MM.1S (cell line): ENCODE measurements around the gene NKX6-2.

Experiments used
- EZH2 ChIP-seq: fragments of 300-600 bp; sonication (generic); optimal IDR thresholded peaks from 2 replicates; pipeline ENCODE3; 2017; ENCODE audit warnings: low read depth, mild to moderate bottlenecking, antibody characterized with exemption, low read length, mixed read lengths
- EZH2phosphoT487 ChIP-seq: fragments of 300-600 bp; sonication (generic); IDR thresholded peaks from 2 replicates; pipeline ENCODE4 v1.6.1; 2018; ENCODE audit warnings: antibody characterized with exemption, low read length
- TF ChIP-seq, protein P1 (sequence below): fragments of 300-600 bp; sonication (generic); IDR thresholded peaks from 2 replicates; pipeline ENCODE4 v1.5.1; 2016; ENCODE audit warnings: antibody characterized with exemption, low read length, mixed read lengths

DNA sequence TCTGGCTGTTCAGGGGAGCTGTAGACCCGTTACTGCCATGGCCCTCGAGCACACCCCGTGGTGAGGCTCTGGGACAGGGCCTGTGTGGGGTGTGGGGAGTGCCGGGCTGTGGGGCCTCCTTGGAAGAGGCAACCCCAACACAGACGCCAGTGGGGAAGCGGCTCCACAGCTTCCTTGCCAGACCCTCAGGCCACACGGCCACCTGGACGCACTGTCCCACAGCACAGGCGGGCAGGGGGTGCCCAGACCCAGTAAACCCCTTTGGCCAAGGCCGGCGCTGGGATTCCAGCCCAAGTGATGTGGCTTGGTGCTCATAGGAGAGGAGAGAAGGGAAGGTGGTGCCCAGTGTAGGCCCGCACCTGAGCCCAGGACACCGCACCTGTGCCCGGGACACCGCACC is 12.9 kb upstream of the NKX6-2 start:
- TF ChIP-seq, protein P1, sequence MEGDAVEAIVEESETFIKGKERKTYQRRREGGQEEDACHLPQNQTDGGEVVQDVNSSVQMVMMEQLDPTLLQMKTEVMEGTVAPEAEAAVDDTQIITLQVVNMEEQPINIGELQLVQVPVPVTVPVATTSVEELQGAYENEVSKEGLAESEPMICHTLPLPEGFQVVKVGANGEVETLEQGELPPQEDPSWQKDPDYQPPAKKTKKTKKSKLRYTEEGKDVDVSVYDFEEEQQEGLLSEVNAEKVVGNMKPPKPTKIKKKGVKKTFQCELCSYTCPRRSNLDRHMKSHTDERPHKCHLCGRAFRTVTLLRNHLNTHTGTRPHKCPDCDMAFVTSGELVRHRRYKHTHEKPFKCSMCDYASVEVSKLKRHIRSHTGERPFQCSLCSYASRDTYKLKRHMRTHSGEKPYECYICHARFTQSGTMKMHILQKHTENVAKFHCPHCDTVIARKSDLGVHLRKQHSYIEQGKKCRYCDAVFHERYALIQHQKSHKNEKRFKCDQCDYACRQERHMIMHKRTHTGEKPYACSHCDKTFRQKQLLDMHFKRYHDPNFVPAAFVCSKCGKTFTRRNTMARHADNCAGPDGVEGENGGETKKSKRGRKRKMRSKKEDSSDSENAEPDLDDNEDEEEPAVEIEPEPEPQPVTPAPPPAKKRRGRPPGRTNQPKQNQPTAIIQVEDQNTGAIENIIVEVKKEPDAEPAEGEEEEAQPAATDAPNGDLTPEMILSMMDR, result no peak
- TF ChIP-seq EZH2 (no peak), EZH2phosphoT487 (no peak)
